NCI-H128 (cell line): ENCODE data around the gene NDUFS4.
"Not testable (repeated sequence)": the region's sequence is repeated elsewhere in the genome, so short reads cannot be mapped to it uniquely, and the experiment has no call there.

Experiments used
- DNase-seq: peaks from one replicate; lab custom pipeline; 2025; ENCODE audit not compliant: unreplicated experiment; lab: John Stamatoyannopoulos, UW

Gene NDUFS4

GRCh38 chr5:53571403-53571802 lies 11.0 kb downstream of the NDUFS4 start:
- no peak for DNase-seq

- DNase-seq = no peak
These were observed 14.7 kb downstream of the NDUFS4 start for GRCh38 chr5:53575101-53575500.

- no peak for DNase-seq
These were observed 15.4 kb downstream of the NDUFS4 start for GRCh38 chr5:53575831-53576230.

GRCh38 chr5:53576674-53577073 lies 16.2 kb downstream of the NDUFS4 start:
- DNase-seq = no peak

- no peak for DNase-seq
These were observed 18.4 kb downstream of the NDUFS4 start for GRCh38 chr5:53578854-53579253.

GRCh38 chr5:53580547-53580946 lies 20.1 kb downstream of the NDUFS4 start:
- no peak for DNase-seq

GRCh38 chr5:53582225-53582624 lies 21.8 kb downstream of the NDUFS4 start:
- no peak for DNase-seq

GRCh38 chr5:53590759-53591158 lies 30.3 kb downstream of the NDUFS4 start:
- no peak for DNase-seq

GRCh38 chr5:53594419-53594818 lies 34.0 kb downstream of the NDUFS4 start:
- DNase-seq = no peak

- no peak for DNase-seq
These were observed 37.5 kb downstream of the NDUFS4 start for GRCh38 chr5:53597894-53598293.

GRCh38 chr5:53601570-53601969 lies 41.1 kb downstream of the NDUFS4 start:
- no peak for DNase-seq

GRCh38 chr5:53603009-53603687 lies 42.7 kb downstream of the NDUFS4 start:
- DNase-seq = no peak

- no peak for DNase-seq
These were observed 43.9 kb downstream of the NDUFS4 start for GRCh38 chr5:53604309-53604708.

- no peak for DNase-seq
These were observed 47.4 kb downstream of the NDUFS4 start for GRCh38 chr5:53607886-53608285.

- DNase-seq = not testable (repeated sequence)
These were observed 48.5 kb downstream of the NDUFS4 start for GRCh38 chr5:53608897-53609296.

- DNase-seq = no peak
These were observed 52.6 kb downstream of the NDUFS4 start for GRCh38 chr5:53613061-53613460.

GRCh38 chr5:53613536-53613935 lies 53.1 kb downstream of the NDUFS4 start:
- no peak for DNase-seq

GRCh38 chr5:53614376-53614885 lies 54.0 kb downstream of the NDUFS4 start:
- DNase-seq = no peak

- DNase-seq = no peak
These were observed 56.6 kb downstream of the NDUFS4 start for GRCh38 chr5:53616939-53617549.

- DNase-seq = no peak
These were observed 70.8 kb downstream of the NDUFS4 start for GRCh38 chr5:53631251-53631650.

- no peak for DNase-seq
These were observed 81.6 kb downstream of the NDUFS4 start for GRCh38 chr5:53642061-53642460.

GRCh38 chr5:53643445-53643844 lies 83.0 kb downstream of the NDUFS4 start:
- DNase-seq = no peak

GRCh38 chr5:53645078-53645477 lies 84.6 kb downstream of the NDUFS4 start:
- no peak for DNase-seq
